PC-9 (cell line): ENCODE data around the gene KLHL35.

Source experiments
- EZH2 ChIP-seq: fragments of 200-600 bp; sonication (generic); IDR thresholded peaks from 2 replicates; pipeline ENCODE4 v1.8.0; 2017; ENCODE audit warnings: antibody characterized with exemption, low read depth
- TF ChIP-seq, protein P1 (sequence below): fragments of 200-600 bp; sonication (generic); conservative IDR thresholded peaks from 2 replicates; pipeline ENCODE4 v1.6.1; 2017; ENCODE audit warnings: mixed run types, antibody characterized with exemption, mild to moderate bottlenecking, moderate library complexity

GRCh38 chr11:75429641-75429901 is 3.4 kb downstream of the KLHL35 start:
- TF ChIP-seq, protein P1, sequence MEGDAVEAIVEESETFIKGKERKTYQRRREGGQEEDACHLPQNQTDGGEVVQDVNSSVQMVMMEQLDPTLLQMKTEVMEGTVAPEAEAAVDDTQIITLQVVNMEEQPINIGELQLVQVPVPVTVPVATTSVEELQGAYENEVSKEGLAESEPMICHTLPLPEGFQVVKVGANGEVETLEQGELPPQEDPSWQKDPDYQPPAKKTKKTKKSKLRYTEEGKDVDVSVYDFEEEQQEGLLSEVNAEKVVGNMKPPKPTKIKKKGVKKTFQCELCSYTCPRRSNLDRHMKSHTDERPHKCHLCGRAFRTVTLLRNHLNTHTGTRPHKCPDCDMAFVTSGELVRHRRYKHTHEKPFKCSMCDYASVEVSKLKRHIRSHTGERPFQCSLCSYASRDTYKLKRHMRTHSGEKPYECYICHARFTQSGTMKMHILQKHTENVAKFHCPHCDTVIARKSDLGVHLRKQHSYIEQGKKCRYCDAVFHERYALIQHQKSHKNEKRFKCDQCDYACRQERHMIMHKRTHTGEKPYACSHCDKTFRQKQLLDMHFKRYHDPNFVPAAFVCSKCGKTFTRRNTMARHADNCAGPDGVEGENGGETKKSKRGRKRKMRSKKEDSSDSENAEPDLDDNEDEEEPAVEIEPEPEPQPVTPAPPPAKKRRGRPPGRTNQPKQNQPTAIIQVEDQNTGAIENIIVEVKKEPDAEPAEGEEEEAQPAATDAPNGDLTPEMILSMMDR: no peak
- no peak for TF ChIP-seq EZH2
